H1 (cell line): ENCODE measurements around the gene PHF24. TPM values are rescaled to one million over a fixed set of nuclear protein-coding genes. Genes with fewer than 3 reads are reported as not detected.

ENCODE experiments used
- CTCF ChIA-PET: fragments of 300-600 bp; sonication (Branson Sonifier 250); formaldehyde crosslinking; loops from one replicate; lab custom pipeline; 2021; ENCODE audit not compliant: partially characterized antibody; lab: Charles Lee
- POLR2A ChIA-PET: fragments of 300-600 bp; sonication (Branson Sonifier 250); formaldehyde crosslinking; loops from one replicate; lab custom pipeline; 2021; ENCODE audit warnings: inconsistent platforms; ENCODE audit not compliant: partially characterized antibody; lab: Charles Lee
- DNase-seq, 2 experiments: peaks; one replicate each; pipeline versions ENCODE4 v3.0.0 to v3.0.0-alpha.2; 2010 to 2022; ENCODE audit warnings: low spot score in 2 of 2, low read depth in 1 of 2, mixed read lengths in 1 of 2
- FAIRE-seq: peaks from 2 replicates; lab custom pipeline; 2011; peaks lifted over from hg19 to GRCh38; lab: Jason Lieb, UNC
- H2AFZ ChIP-seq: 2 replicates; pipeline ENCODE4 v1.8.1; 2012; ENCODE audit warnings: low read length, inconsistent platforms
- H2AK5ac ChIP-seq: 2 replicates; pipeline ENCODE4 v1.6.1; 2013; ENCODE audit warnings: low read depth, low read length
- H2BK120ac ChIP-seq: replicated peaks from 2 replicates; pipeline ENCODE3; 2013; ENCODE audit warnings: low read depth, low read length, inconsistent platforms
- H2BK12ac ChIP-seq: 2 replicates; pipeline ENCODE4 v1.6.1; 2013; ENCODE audit warnings: low read depth, low read length
- H2BK15ac ChIP-seq: 2 replicates; pipeline ENCODE4 v1.6.1; 2013; ENCODE audit warnings: low read length
- H2BK20ac ChIP-seq: 2 replicates; pipeline ENCODE4 v1.6.1; 2013; ENCODE audit warnings: low read length
- H2BK5ac ChIP-seq: 2 replicates; pipeline ENCODE4 v1.6.1; 2013; ENCODE audit warnings: low read depth, low read length
- H3K14ac ChIP-seq: 2 replicates; pipeline ENCODE4 v1.6.1; 2013; ENCODE audit warnings: inconsistent platforms; ENCODE audit not compliant: insufficient read length
- H3K18ac ChIP-seq: 2 replicates; pipeline ENCODE4 v1.6.1; 2013; ENCODE audit warnings: low read length; ENCODE audit errors: extremely low read depth
- H3K23ac ChIP-seq: 2 replicates; pipeline ENCODE4 v1.6.1; 2013; ENCODE audit warnings: inconsistent platforms; ENCODE audit not compliant: insufficient read length
- H3K23me2 ChIP-seq: 2 replicates; pipeline ENCODE4 v1.6.1; 2013; ENCODE audit warnings: low read depth, low read length
- H3K27ac ChIP-seq: 2 replicates; pipeline ENCODE4 v1.6.1; 2011; ENCODE audit warnings: low read depth, low read length, inconsistent platforms
- H3K27me3 ChIP-seq, 4 experiments: replicated peaks in 1 of 4; 1 replicate in 1 of 4; 2 replicates in 3 of 4; pipeline versions ENCODE4 v1.6.1 to v1.8.1; 2011 to 2013; ENCODE audit warnings: low read length in 3 of 4, mild to moderate bottlenecking in 3 of 4, inconsistent platforms in 2 of 4, mixed read lengths in 2 of 4, moderate library complexity in 1 of 4; ENCODE audit not compliant: control insufficient read depth in 3 of 4, insufficient read depth in 3 of 4; ENCODE audit errors: extremely low read depth in 1 of 4
- H3K36me3 ChIP-seq, 4 experiments: 2 replicates each; pipeline versions ENCODE4 v1.6.1 to v1.8.1; 2011 to 2013; ENCODE audit warnings: mild to moderate bottlenecking in 4 of 4, low read length in 3 of 4, moderate library complexity in 2 of 4, control low read depth in 1 of 4, inconsistent platforms in 1 of 4; ENCODE audit not compliant: insufficient read depth in 4 of 4, control insufficient read depth in 2 of 4
- H3K4ac ChIP-seq: replicated peaks from 2 replicates; pipeline ENCODE3; 2013; ENCODE audit warnings: low read length, low read depth, mixed read lengths, inconsistent platforms; ENCODE audit not compliant: insufficient read length
- H3K4me1 ChIP-seq, 4 experiments: replicated peaks in 1 of 4; 1 replicate in 1 of 4; 2 replicates in 3 of 4; pipeline versions ENCODE4 v1.6.1 to v1.8.1; 2011 to 2013; ENCODE audit warnings: low read length in 3 of 4, inconsistent platforms in 2 of 4, mixed read lengths in 1 of 4; ENCODE audit not compliant: insufficient read depth in 4 of 4, control insufficient read depth in 3 of 4
- H3K4me2 ChIP-seq, 2 experiments: 2 replicates each; pipeline versions ENCODE4 v1.6.1 to v1.8.1; 2011 to 2013; ENCODE audit warnings: low read depth in 2 of 2, low read length in 2 of 2, control low read depth in 1 of 2, inconsistent platforms in 1 of 2, mild to moderate bottlenecking in 1 of 2; ENCODE audit not compliant: insufficient read depth in 1 of 2
- H3K4me3 ChIP-seq, 4 experiments: fragments of 200-600, 300-600 bp in 1 of 4; sonication (generic), shearing (Covaris generic), sonication (Bioruptor Twin) in 1 of 4; 2 replicates each; pipeline versions ENCODE4 v1.5.1 to v1.8.1; 2011 to 2016; ENCODE audit warnings: low read length in 4 of 4, low read depth in 3 of 4, control low read depth in 2 of 4, inconsistent platforms in 2 of 4, mild to moderate bottlenecking in 2 of 4, mixed read lengths in 1 of 4, moderate library complexity in 1 of 4; ENCODE audit not compliant: insufficient read depth in 2 of 4; ENCODE audit errors: extremely low read depth in 1 of 4
- H3K56ac ChIP-seq: replicated peaks from 2 replicates; pipeline ENCODE3; 2013; ENCODE audit warnings: low read depth, mild to moderate bottlenecking, mixed read lengths, low read length, inconsistent platforms; ENCODE audit not compliant: insufficient read length
- H3K79me1 ChIP-seq: 2 replicates; pipeline ENCODE4 v1.6.1; 2013; ENCODE audit warnings: low read depth, low read length, control low read depth
- H3K79me2 ChIP-seq, 2 experiments: 2 replicates each; pipeline versions ENCODE4 v1.6.1 to v1.8.1; 2012 to 2013; ENCODE audit warnings: low read length in 2 of 2, mild to moderate bottlenecking in 2 of 2, inconsistent platforms in 1 of 2; ENCODE audit not compliant: insufficient read depth in 2 of 2, control insufficient read depth in 1 of 2
- H3K9ac ChIP-seq, 4 experiments: replicated peaks in 1 of 4; 1 replicate in 1 of 4; 2 replicates in 3 of 4; pipeline versions ENCODE4 v1.6.1 to v1.8.1; 2011 to 2013; ENCODE audit warnings: low read depth in 3 of 4, low read length in 3 of 4, control low read depth in 2 of 4, mild to moderate bottlenecking in 2 of 4, moderate library complexity in 2 of 4, inconsistent platforms in 1 of 4; ENCODE audit errors: extremely low read depth in 1 of 4
- H3K9me3 ChIP-seq, 2 experiments: 2 replicates each; pipeline versions ENCODE4 v1.6.1 to v1.8.1; 2012 to 2013; ENCODE audit warnings: mild to moderate bottlenecking in 2 of 2, moderate library complexity in 2 of 2, control low read depth in 1 of 2, inconsistent platforms in 1 of 2, low read depth in 1 of 2, low read length in 1 of 2, mixed read lengths in 1 of 2; ENCODE audit not compliant: insufficient read depth in 2 of 2
- H4K20me1 ChIP-seq, 2 experiments: replicated peaks in 1 of 2; 2 replicates each; pipeline versions ENCODE3 to v1.8.1; 2011 to 2013; ENCODE audit warnings: inconsistent platforms in 2 of 2, low read length in 2 of 2, mild to moderate bottlenecking in 1 of 2; ENCODE audit not compliant: insufficient read depth in 2 of 2, control insufficient read depth in 1 of 2
- H4K5ac ChIP-seq: 2 replicates; pipeline ENCODE4 v1.6.1; 2013; ENCODE audit warnings: low read length, low read depth, mixed read lengths, inconsistent platforms; ENCODE audit not compliant: insufficient read length
- H4K8ac ChIP-seq: 2 replicates; pipeline ENCODE4 v1.8.0; 2013; ENCODE audit warnings: mild to moderate bottlenecking, moderate library complexity, low read length, inconsistent platforms; ENCODE audit not compliant: insufficient read depth; ENCODE audit errors: extremely low read depth
- H4K91ac ChIP-seq: replicated peaks from 2 replicates; pipeline ENCODE3; 2013; ENCODE audit warnings: low read length, mixed read lengths, inconsistent platforms; ENCODE audit not compliant: insufficient read length
- BRCA1 ChIP-seq: IDR thresholded peaks from 2 replicates; pipeline ENCODE4 v1.6.1; 2012; ENCODE audit warnings: low read depth, low read length, improper control_type of control experiment
- CEBPB ChIP-seq: IDR thresholded peaks from 2 replicates; pipeline ENCODE4 v1.6.1; 2012; ENCODE audit warnings: low read depth, low read length
- CHD1 ChIP-seq: IDR thresholded peaks from 2 replicates; pipeline ENCODE4 v1.6.1; 2012; ENCODE audit warnings: low read depth, low read length, improper control_type of control experiment
- EP300 ChIP-seq, 2 experiments: IDR thresholded peaks; 1 replicate in 1 of 2; 2 replicates in 1 of 2; pipeline ENCODE4 v1.6.1; 2011 to 2012; ENCODE audit warnings: low read depth in 2 of 2, low read length in 2 of 2, mild to moderate bottlenecking in 2 of 2, borderline replicate concordance in 1 of 2, inconsistent platforms in 1 of 2, moderate library complexity in 1 of 2
- JUND ChIP-seq: IDR thresholded peaks from 2 replicates; pipeline ENCODE4 v1.6.1; 2011; ENCODE audit warnings: mild to moderate bottlenecking, improper control_type of control experiment, low read length
- KDM5A ChIP-seq: fragments of 200-600 bp; IDR thresholded peaks from 2 replicates; pipeline ENCODE4 v1.7.1; 2012; ENCODE audit warnings: mild to moderate bottlenecking, low read length, inconsistent platforms, mixed read lengths
- MAX ChIP-seq: IDR thresholded peaks from 2 replicates; pipeline ENCODE4 v1.6.1; 2012; ENCODE audit warnings: inconsistent platforms
- PHF8 ChIP-seq: fragments of 200-600 bp; sonication (generic); conservative IDR thresholded peaks from 2 replicates; pipeline ENCODE4 v1.7.1; 2012; ENCODE audit warnings: low read depth, mild to moderate bottlenecking, inconsistent platforms, low read length, moderate library complexity
- POU5F1 ChIP-seq: IDR thresholded peaks from 2 replicates; pipeline ENCODE4 v1.6.1; 2011; ENCODE audit warnings: low read depth, mild to moderate bottlenecking, low read length, moderate library complexity
- RXRA ChIP-seq: IDR thresholded peaks from 2 replicates; pipeline ENCODE4 v1.6.1; 2011; ENCODE audit warnings: low read depth, mild to moderate bottlenecking, low read length, moderate library complexity; ENCODE audit not compliant: insufficient read depth
- SIN3A ChIP-seq, 2 experiments: IDR thresholded peaks in 1 of 2; conservative IDR thresholded peaks in 1 of 2; 2 replicates each; pipeline ENCODE4 v1.6.1; 2011 to 2012; ENCODE audit warnings: low read length in 2 of 2, improper control_type of control experiment in 1 of 2, low read depth in 1 of 2, mild to moderate bottlenecking in 1 of 2
- SP4 ChIP-seq: IDR thresholded peaks from 2 replicates; pipeline ENCODE4 v1.6.1; 2012; ENCODE audit warnings: low read length, inconsistent platforms
- WGBS, 2 experiments: shearing (Covaris generic) in 1 of 2; methylation state at CpG; one replicate each; pipeline versions ENCODE4 v1.1.6 to v1.1.7; 2013 to 2015; ENCODE audit warnings: low lambda C conversion rate in 2 of 2, mixed read lengths in 2 of 2, inconsistent platforms in 1 of 2, low coverage in 1 of 2, missing lambda C conversion rate in 1 of 2; ENCODE audit not compliant: insufficient replicate concordance in 2 of 2, insufficient coverage in 1 of 2, insufficient read length in 1 of 2; ENCODE audit errors: extremely low coverage in 1 of 2, missing lambda C conversion rate in 1 of 2; 5-methylcytosine and 5-hydroxymethylcytosine counted together
- polyA plus RNA-seq, 7 experiments: library from polyadenylated mRNA; depleted of rRNA in 3 of 7; stranded (reverse) in 5 of 7; unstranded in 2 of 7; fragments of >200 nt in 5 of 7; fragments of 200-250 nt in 2 of 7; gene quantifications; 1 replicate in 5 of 7; 2 replicates in 1 of 7; 4 replicates in 1 of 7; pipeline versions ENCODE4 v1.2.1 to v1.2.3, GENCODE V29; 2011 to 2013; ENCODE audit warnings: missing spikeins in 2 of 7, mixed read lengths in 2 of 7
- total RNA-seq: library from RNA; stranded (reverse); fragmentation: NEBNext Ultra II Directional; extraction: Animal tissue kit (Norgen Biotek cat#: 25700); gene quantifications from 2 replicates; pipeline ENCODE4 v1.2.1, GENCODE V29; 2021

The PHF24 gene
- total and polyA plus RNA-seq, 2 of the 8 experiments (the other 6 are each of a cell fraction or from before 2014, with no cell fraction given), result 0.29 to 0.35 TPM

- CTCF ChIA-PET, result interaction anchor here (1.2 to 8.3 kb wide), 5 partner anchors 13 to 222 kb away, joined by 3 to 108 read pairs (median 9); a partner anchor contains a TSS
- TF ChIP-seq PHF8 (no peak), JUND (no peak), RXRA (no peak), BRCA1 (no peak), EP300 (IDR thresholded peaks at IDR 0.05; ENCODE audit: borderline replicate concordance in 1 of 2, low read depth in 2 of 2, low read length in 2 of 2) (no peak), KDM5A (no peak), CHD1 (no peak), POU5F1 (no peak), CEBPB (no peak), SP4 (no peak), SIN3A (conservative IDR thresholded peaks at IDR 0.05 in 1 of 2, IDR thresholded peaks at IDR 0.05 in 1 of 2; ENCODE audit: low read depth in 1 of 2, low read length in 2 of 2) (no peak), MAX (no peak)
- H3K18ac ChIP-seq, result no peak overlapping the region
- DNase-seq, result no peak
- H3K14ac ChIP-seq, result no peak overlapping the region
- no peak overlapping the region for H2AK5ac ChIP-seq
- peaks cover 0 to 4% (median 0%) of the 10 kb centered on the region in 4 experiments; a peak in 2 of 7 replicates for H3K4me1 ChIP-seq
- no peak overlapping the region for H3K4me3 ChIP-seq
- no peaks in the 10 kb centered on the region for H3K9me3 ChIP-seq
- H4K8ac ChIP-seq, result peak overlapping the region; percentile 11; the same call in 1 of the 2 replicates
- H2BK120ac ChIP-seq, result no peak overlapping the region
- no peak overlapping the region for H2BK5ac ChIP-seq
- H3K56ac ChIP-seq, result no peak overlapping the region
- POLR2A ChIA-PET, result no interaction called here
- H4K91ac ChIP-seq, result no peak overlapping the region
- H3K27ac ChIP-seq, result no peak overlapping the region
- no peaks in the 10 kb centered on the region for H4K20me1 ChIP-seq
- no peak overlapping the region for H4K5ac ChIP-seq
- no peaks in the 10 kb centered on the region for H3K27me3 ChIP-seq
- no peaks in the 10 kb centered on the region for H3K79me2 ChIP-seq
- H3K4me2 ChIP-seq, result no peak overlapping the region
- WGBS, 2 experiments, result 79% methylated on average over 11 of the region's 11 CpGs; no CpG with 5 or more reads in 1 of the 2 experiments
- no peaks in the 10 kb centered on the region for H3K36me3 ChIP-seq
- no peak overlapping the region for H3K23ac ChIP-seq
- FAIRE-seq, result no peak
- no peak overlapping the region for H2BK20ac ChIP-seq
- no peaks in the 10 kb centered on the region for H3K23me2 ChIP-seq
- no peak overlapping the region for H2BK12ac ChIP-seq
- H3K79me1 ChIP-seq, result no peaks in the 10 kb centered on the region
- H3K4ac ChIP-seq, result no peak overlapping the region
- H2BK15ac ChIP-seq, result no peak overlapping the region
- H3K9ac ChIP-seq, result 0 out of 7 replicates have a peak overlapping the region, but pooled peaks of 1 of the 4 experiments have one; percentile 36
- H2AFZ ChIP-seq, result no peak overlapping the region
Observed at GRCh38 chr9:34980181-34980761, 22.2 kb downstream of the PHF24 start.
